IPS-18a (cell line): ENCODE results near the gene CXXC1.
"Not testable (repeated sequence)": the region's sequence is repeated elsewhere in the genome, so short reads cannot be mapped to it uniquely, and the experiment has no call there.

Experiments used
- H3K27ac ChIP-seq: one replicate; pipeline ENCODE4 v1.5.1; 2013; ENCODE audit warnings: low read length
- H3K27me3 ChIP-seq: one replicate; pipeline ENCODE4 v1.6.1; 2013; ENCODE audit warnings: mild to moderate bottlenecking, low read length; ENCODE audit not compliant: control insufficient read depth, insufficient read depth
- H3K36me3 ChIP-seq: one replicate; pipeline ENCODE4 v1.6.1; 2013; ENCODE audit warnings: low read depth, low read length; ENCODE audit not compliant: control insufficient read depth
- H3K4me1 ChIP-seq: one replicate; pipeline ENCODE4 v1.6.1; 2013; ENCODE audit warnings: low read depth, low read length; ENCODE audit not compliant: control insufficient read depth
- H3K4me3 ChIP-seq: one replicate; pipeline ENCODE4 v1.5.1; 2013; ENCODE audit warnings: low read length
- H3K9ac ChIP-seq: one replicate; pipeline ENCODE4 v1.6.1; 2013; ENCODE audit warnings: mild to moderate bottlenecking, low read length, moderate library complexity
- H3K9me3 ChIP-seq: one replicate; pipeline ENCODE4 v1.6.1; 2013; ENCODE audit warnings: low read depth, low read length; ENCODE audit not compliant: control insufficient read depth

CXXC1 gene

GRCh38 chr18:50311650-50312049, 24.2 kb upstream of the CXXC1 start:
- Histone ChIP-seq H3K27me3 (peaks cover 13% of the 10 kb centered on the region), H3K4me1 (no peaks in the 10 kb centered on the region), H3K36me3 (no peaks in the 10 kb centered on the region), H3K9me3 (no peaks in the 10 kb centered on the region), H3K4me3 (no peak overlapping the region), H3K9ac (no peak overlapping the region), H3K27ac (no peak overlapping the region)

DNA sequence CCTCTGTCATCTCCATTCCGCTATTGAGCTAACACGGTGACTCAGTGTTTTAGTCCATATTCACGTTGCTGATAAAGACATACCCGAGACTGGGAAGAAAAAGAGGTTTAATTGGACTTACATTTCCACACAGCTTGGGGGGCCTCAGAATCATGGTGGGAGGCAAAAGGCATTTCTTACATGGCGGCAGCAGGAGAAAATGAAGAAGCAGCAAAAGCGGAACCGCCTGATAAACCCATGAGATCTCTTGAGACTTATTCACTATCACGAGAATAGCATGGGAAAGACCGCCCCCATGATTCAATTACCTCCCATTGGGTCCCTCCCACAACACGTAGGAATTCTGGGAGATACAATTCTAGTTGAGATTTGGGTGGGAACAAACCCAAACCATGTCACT, 22.6 kb upstream of the CXXC1 start:
- no peak overlapping the region for H3K27ac ChIP-seq
- H3K4me1 ChIP-seq: no peaks in the 10 kb centered on the region
- no peak overlapping the region for H3K4me3 ChIP-seq

GRCh38 chr18:50308851-50309250, 21.4 kb upstream of the CXXC1 start:
- H3K27me3 ChIP-seq: peaks cover 13% of the 10 kb centered on the region
- not testable (repeated sequence) for H3K9ac ChIP-seq, H3K4me1 ChIP-seq, H3K4me3 ChIP-seq, H3K36me3 ChIP-seq, H3K27ac ChIP-seq, H3K9me3 ChIP-seq

More for the DNA sequence above, 22.6 kb upstream of the CXXC1 start:
- H3K9ac ChIP-seq: no peak overlapping the region
- peaks cover 4% of the 10 kb centered on the region for H3K9me3 ChIP-seq
- H3K27me3 ChIP-seq: peaks cover 13% of the 10 kb centered on the region
- H3K36me3 ChIP-seq: no peaks in the 10 kb centered on the region

GRCh38 chr18:50307738-50308470, 20.4 kb upstream of the CXXC1 start:
- Histone ChIP-seq H3K27ac (no peak overlapping the region), H3K27me3 (peaks cover 13% of the 10 kb centered on the region), H3K9ac (no peak overlapping the region)

DNA sequence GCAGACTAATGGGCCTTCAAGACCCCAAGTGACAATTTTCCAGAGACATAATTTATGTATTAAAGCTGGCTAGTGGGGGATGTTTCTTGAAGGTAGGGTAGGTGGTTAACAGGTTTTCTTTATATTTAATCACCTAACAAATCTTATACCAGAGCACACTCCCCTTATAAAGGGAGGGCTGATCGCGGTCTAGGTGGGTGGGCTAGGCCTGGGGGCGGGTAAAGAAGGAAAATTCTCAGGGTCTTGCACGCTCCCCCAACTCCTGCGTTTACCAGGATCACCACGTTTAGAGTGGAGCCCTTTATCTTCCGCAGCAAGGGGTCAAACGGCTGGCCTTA, 19.9 kb upstream of the CXXC1 start:
- peaks cover 13% of the 10 kb centered on the region for H3K27me3 ChIP-seq
- peak overlapping the region; percentile 58 for H3K4me3 ChIP-seq
- no peak overlapping the region for H3K27ac ChIP-seq
- H3K9ac ChIP-seq: no peak overlapping the region
- H3K9me3 ChIP-seq: peaks cover 5% of the 10 kb centered on the region
- no peaks in the 10 kb centered on the region for H3K4me1 ChIP-seq
- no peaks in the 10 kb centered on the region for H3K36me3 ChIP-seq

More at GRCh38 chr18:50307738-50308470, 20.4 kb upstream of the CXXC1 start:
- Histone ChIP-seq H3K9me3 (peaks cover 5% of the 10 kb centered on the region), H3K36me3 (no peaks in the 10 kb centered on the region), H3K4me3 (peak overlapping the region; percentile 58), H3K4me1 (no peaks in the 10 kb centered on the region)

GRCh38 chr18:50306944-50307343, 19.5 kb upstream of the CXXC1 start:
- H3K9me3 ChIP-seq: peaks cover 5% of the 10 kb centered on the region
- H3K4me1 ChIP-seq: no peaks in the 10 kb centered on the region
- H3K27ac ChIP-seq: no peak overlapping the region
- H3K9ac ChIP-seq: no peak overlapping the region
- no peaks in the 10 kb centered on the region for H3K36me3 ChIP-seq
- H3K4me3 ChIP-seq: peak overlapping the region; percentile 58
- H3K27me3 ChIP-seq: peaks cover 13% of the 10 kb centered on the region

DNA sequence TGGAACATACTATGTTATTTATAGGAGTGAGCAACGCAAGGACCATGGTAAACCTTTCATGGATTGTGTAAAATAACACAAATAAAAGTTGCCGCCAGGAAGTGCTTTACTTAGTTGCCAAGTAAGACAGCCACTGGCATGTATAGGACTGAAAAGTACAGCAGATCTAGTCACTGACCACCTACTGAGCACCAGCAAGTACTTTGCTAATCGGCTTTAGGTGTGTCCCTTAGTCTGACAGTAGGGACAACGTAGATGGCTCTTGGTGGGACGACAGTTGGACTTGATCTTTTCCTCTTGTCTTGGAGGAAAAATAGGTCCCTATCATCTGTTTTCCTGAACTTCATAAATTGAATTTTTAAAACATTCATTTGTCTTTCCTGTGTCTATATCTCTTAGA, 13.6 kb upstream of the CXXC1 start:
- no peaks in the 10 kb centered on the region for H3K27me3 ChIP-seq
- peaks cover 5% of the 10 kb centered on the region for H3K9me3 ChIP-seq
- no peak overlapping the region for H3K27ac ChIP-seq
- no peak overlapping the region for H3K9ac ChIP-seq
- H3K4me1 ChIP-seq: no peaks in the 10 kb centered on the region
- H3K4me3 ChIP-seq: no peak overlapping the region
- no peaks in the 10 kb centered on the region for H3K36me3 ChIP-seq

DNA sequence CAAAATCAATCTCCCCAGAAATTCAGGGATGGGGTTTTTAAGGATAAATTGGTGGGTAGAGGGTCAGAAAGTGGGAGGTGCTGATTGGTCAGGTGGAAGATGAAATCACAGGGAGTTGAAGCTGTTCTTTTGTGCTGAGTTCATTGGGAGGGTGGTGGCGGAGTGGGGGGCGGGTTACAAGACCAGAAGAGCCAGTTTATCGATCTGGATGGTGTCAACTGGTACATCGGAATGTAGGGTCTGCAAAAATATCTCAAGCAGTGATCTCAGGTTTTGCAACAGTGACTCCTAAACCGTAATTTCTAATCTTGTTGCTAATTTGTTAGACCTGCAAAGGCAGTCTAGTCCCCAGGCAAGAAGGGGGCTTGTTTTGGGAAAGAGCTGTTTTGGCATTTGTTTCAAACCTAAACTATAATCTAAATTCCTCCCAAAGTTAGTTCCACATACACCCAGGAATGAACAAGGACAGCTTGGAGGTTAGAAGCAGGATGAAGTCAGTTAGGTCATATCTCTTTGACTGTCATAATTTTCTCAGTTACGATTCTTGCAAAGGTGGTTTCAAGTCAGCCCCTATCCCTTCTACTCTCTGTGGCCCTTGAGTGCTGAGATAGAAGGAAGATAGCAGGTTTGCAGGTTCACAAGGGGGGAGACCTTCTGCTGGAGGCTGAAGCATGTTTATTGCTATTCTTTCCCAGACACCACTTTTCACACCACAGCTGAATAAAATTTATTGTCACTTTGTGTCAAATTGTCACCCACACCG, 12.3 kb upstream of the CXXC1 start:
- Histone ChIP-seq H3K27me3 (no peaks in the 10 kb centered on the region), H3K27ac (no peak overlapping the region), H3K4me1 (no peaks in the 10 kb centered on the region), H3K36me3 (no peaks in the 10 kb centered on the region), H3K9ac (no peak overlapping the region), H3K4me3 (no peak overlapping the region), H3K9me3 (no peaks in the 10 kb centered on the region)

- no peak overlapping the region for H3K27ac ChIP-seq
- H3K9me3 ChIP-seq: no peaks in the 10 kb centered on the region
- no peak overlapping the region for H3K4me3 ChIP-seq
- H3K27me3 ChIP-seq: no peaks in the 10 kb centered on the region
- H3K4me1 ChIP-seq: no peaks in the 10 kb centered on the region
- no peak overlapping the region for H3K9ac ChIP-seq
- no peaks in the 10 kb centered on the region for H3K36me3 ChIP-seq
These were observed 11.2 kb upstream of the CXXC1 start for GRCh38 chr18:50298443-50299284.

DNA sequence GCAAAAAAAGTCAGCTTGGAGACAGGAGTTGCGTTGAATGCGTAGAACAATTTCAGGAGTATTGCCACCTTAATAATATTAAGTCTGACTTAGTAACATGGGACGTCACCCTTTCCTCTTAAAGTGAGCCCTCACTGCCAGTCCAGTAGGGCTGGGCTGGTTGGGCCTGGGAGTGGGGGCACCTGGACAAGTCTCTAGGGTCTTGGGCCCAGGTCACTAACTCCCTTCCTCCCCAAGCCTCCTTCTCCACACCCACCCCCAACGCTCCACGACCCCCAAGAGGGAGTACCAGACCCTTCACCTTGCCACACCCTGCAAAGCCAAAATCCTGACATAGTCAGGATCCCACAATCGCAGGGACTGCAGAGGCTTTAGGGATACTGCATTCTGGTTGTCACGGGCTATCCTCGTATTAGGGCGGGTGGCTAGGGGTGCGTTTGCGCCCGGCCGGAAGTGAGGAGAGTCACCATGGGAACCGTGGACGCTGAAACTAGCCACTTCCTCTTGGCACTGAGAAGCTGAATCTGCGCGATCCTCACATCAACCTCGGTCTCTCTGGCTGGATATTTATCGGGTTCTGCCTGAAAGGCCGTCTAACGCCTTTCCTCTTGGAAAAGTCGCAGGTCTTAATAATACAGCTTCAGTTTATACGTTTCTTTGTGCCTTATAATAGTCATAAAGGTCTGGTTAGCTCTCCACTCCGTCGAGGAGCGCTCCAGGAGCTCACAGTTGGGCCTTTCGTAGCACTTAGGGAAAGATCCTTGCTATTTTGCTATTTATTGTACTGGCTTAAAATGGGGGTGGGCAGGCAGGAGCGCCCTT, 10.3 kb upstream of the CXXC1 start:
- Histone ChIP-seq H3K27me3 (no peaks in the 10 kb centered on the region), H3K9me3 (no peaks in the 10 kb centered on the region), H3K4me1 (no peaks in the 10 kb centered on the region), H3K36me3 (no peaks in the 10 kb centered on the region), H3K27ac (no peak overlapping the region), H3K9ac (no peak overlapping the region), H3K4me3 (peak overlapping the region; percentile 7)

GRCh38 chr18:50293039-50293438, 5.5 kb upstream of the CXXC1 start:
- Histone ChIP-seq H3K27ac (no peak overlapping the region), H3K27me3 (no peaks in the 10 kb centered on the region), H3K4me3 (no peak overlapping the region), H3K4me1 (no peaks in the 10 kb centered on the region), H3K36me3 (no peaks in the 10 kb centered on the region), H3K9ac (no peak overlapping the region), H3K9me3 (no peaks in the 10 kb centered on the region)
